Amniotic epithelial cell (primary cell): Measurements from ENCODE around the gene CDH4.

Source experiments
- DNase-seq: peaks from one replicate; pipeline ENCODE4 v3.0.0-alpha.2; 2010; ENCODE audit warnings: low read depth

CDH4 gene

GRCh38 chr20:61865353-61865752 is 613.3 kb downstream of the CDH4 start:
- no peak for DNase-seq

GRCh38 chr20:61866165-61866564 is 614.1 kb downstream of the CDH4 start:
- DNase-seq = no peak

GRCh38 chr20:61868006-61868405 is 615.9 kb downstream of the CDH4 start:
- no peak for DNase-seq

DNA sequence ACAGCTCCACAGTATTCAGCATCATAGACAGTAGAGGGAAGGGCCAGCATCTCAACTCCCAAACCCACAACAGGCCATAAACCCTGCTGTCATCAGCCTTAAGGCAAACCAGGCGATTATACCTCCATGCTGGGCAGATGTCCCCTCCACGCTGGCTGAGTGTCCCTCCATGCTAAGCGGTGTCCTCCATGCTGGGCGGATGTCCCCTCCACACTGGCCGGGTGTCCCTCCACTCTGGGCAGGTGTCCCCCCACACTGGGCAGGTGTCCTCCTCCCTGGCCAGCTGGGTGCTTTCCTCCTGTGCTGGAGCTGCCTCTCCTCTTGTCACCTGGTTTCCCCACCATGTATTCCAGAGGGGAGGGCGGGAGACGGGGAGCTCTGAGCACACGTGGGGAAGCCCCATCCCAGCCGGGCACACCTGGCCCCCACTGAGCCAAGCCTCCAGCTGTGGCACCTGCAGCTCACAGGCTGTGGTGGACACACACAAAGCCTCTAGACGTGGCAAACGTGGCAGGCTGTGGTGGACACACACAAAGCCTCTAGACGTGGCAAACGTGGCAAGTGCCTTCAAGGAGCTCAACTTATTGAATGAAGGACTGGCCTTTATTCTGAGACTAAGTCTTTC is 616.5 kb downstream of the CDH4 start:
- no peak for DNase-seq

- DNase-seq = no peak
These were observed 617.9 kb downstream of the CDH4 start for GRCh38 chr20:61869750-61870507.

- DNase-seq = no peak
These were observed 619.1 kb downstream of the CDH4 start for GRCh38 chr20:61871160-61871559.

DNA sequence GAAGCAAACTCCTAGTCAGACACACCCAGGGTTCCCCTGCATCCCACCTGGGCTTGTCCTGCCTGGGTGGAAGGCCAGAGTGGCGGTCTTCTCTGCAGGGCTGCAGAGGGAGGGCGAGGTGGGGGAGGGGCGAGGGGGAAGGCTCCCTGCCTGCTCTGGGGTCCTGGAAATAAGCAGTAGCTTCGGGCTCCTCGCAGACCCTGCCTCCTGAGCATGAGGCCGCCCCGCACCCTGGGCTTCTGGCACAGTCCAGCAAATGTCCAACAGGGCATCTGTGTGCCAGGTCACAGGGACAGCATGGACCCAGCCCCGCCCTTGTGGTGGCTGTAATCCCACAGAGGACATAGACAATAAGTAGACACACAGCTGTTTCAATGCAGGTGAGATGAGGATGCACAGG is 619.9 kb downstream of the CDH4 start:
- no peak for DNase-seq

GRCh38 chr20:61872371-61872900 is 620.4 kb downstream of the CDH4 start:
- no peak for DNase-seq

DNA sequence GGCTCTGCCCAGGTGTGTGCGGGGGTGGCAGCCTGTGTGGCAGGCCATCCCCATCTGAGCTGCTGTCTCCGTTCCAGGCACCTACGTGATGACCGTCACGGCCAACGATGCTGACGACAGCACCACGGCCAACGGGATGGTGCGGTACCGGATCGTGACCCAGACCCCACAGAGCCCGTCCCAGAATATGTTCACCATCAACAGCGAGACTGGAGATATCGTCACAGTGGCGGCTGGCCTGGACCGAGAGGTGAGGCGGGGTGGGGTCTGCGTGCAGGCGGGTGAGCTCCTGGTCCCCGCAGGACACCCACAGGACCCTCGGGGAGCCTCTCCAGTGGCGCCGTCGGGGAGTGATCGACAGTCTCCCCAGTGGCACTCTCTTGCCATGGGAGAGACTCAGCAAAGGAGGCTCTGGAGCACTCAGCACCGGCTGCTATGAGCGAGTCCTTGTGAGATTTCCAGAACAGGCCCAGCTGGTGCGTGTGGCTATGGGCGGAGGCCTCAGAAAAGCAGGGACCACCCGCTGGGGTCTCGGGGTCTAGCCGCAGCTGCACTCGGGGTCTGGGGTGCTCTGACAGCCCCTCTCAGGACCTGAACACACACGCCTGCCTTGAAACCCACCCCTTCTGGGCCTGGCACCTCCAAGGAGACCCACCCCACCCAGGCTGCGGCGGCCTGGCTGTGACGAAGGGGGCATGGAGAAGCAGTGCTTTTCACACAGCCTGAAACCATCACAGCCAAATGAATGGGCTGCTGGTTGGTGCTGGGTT is 621.8 kb downstream of the CDH4 start:
- no peak for DNase-seq

DNA sequence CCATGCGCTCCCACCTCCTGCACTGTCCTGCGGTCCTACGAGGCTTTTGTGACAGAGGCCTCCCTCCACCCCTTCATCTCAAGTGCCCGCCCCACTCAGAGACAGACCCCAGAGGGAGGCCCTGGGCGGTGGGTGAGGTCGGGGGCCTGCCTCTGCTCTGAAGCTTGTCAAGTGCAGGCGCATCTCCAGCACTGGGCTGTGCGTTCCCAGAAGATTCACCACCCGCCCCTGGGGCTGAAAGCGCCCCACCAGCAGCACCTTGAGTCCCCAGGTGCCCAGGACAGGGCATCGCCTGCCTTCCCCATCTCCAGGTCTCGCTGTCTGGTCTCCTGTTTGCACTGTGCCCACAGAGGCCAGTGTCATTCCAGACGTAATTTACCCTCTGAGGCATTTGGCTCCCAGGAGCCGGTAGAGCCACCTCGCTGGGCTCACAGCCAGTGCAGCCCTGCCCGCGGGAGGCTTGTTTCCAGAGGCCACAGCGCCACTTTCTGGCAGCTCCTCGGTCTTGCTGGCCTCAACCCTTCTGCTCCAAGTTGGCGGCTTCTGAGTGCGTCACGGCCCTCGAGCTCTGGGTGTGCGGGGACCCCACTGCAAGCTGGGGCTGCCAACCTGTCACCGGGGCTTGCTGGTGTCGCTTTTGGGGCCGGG is 622.5 kb downstream of the CDH4 start:
- peak; percentile 17 for DNase-seq

- DNase-seq = no peak
These were observed 623.3 kb downstream of the CDH4 start for GRCh38 chr20:61875221-61875885.

- DNase-seq = no peak
These were observed 623.9 kb downstream of the CDH4 start for GRCh38 chr20:61875996-61876395.

DNA sequence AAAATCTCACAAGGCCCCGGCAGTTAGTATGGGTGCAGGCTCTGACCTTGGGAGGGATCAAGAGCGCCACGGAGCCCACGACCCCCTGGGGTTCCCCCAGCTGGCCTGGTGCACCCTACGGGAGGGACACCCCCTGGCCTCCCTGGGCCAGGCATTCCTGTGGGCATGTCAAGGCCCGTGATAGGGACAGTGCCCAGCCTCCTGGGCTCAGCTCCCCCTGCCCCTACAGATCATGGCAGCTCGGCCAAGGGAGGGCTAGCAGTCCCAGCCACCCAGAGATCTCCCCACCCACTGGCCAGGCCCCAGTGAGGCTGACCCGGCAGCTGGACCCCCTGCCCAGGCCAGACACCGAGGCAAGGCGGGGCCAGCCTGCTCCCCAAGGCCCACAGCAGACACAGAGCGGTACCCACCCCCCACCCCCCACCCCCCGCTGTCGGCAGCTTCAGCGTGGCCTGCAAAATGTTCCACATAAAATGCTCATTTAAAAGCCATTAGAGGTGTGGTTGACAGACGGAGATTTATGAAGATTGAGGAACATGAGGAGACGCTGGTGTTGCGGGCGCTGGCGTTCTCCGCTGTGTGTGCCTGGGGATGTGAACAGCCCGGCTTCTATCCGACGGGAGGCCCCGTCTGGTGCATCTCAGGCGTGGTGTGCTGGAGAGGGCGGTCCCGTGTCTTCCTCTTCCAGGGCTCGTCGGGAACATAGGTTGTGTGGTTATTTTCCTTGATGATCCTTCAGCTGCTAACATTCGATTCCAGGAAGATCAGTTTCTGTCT is 625.1 kb downstream of the CDH4 start:
- no peak for DNase-seq

DNA sequence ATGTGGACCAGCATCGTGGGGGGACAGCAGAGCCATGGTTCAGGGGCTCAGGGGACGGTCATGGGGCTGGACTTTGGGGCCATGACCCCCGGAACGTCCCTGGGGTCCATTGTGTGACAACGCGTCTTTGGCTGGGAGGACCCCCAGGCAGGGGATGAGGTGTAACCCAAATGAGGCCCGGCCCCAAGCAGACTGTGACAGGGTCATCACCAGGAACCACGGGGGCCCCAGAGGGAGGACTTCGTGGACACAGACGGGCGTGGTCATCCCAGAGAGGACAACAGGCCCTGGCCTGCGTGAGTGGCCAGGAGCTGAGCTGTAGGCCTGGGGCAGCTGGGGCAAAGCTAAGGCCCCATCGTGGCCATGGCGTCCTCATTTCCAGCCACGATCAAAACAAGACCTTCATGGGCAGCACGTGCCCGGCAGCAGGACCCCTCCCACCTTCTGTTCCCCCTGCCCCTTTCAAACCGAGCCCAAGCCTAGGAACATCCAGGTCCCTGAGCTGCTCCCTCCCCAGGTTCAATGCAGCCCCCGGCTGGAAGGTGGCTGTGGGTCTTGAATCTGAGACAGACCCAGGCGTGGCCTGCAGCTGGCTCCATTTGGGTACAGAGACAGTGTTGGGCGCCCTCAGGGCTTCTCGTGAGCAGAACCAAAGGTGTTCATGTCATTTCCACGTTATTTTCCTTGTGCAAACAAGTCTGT is 625.9 kb downstream of the CDH4 start:
- no peak for DNase-seq

DNA sequence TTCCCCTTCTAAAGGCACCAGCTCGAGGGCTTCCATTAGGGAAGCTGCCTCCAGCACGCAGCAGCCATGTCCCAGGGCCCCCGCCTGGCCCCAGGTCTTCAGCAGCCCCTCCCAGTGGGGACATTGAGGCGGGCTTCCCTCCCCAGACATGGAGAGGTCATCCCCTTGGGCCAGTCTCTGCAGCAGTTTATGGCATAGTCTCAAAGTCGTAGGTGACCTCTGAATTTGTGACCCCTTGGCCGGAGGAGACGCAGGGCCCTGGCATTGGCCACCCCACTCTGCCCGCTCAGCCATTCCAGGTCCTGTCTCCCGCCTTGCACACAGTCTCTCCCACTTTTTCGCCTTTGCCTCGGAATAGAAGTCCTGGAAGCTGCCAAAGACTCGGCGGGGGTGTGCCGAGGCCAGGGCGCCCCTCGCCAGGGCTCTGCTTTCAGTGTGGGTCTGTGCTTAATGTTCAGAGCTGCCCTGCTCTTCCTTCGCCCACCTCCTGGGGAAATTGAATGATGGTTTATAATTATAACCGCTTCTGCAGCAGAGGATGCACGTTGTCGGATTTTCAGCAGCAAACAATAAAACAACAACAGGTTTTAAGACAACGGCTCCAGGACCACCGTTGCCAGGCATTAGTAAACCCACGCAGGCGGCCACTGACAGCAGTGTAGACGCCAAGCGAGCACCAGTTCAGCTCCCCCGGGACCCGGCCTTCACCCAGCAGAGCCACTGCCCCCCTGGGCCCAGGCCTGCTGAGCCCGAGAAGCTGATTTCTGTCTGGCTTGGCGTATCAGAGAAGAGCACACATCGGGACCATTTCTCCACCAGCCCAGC is 626.6 kb downstream of the CDH4 start:
- no peak for DNase-seq

GRCh38 chr20:61879303-61879620 is 627.2 kb downstream of the CDH4 start:
- no peak for DNase-seq

- DNase-seq = no peak
These were observed 627.6 kb downstream of the CDH4 start for GRCh38 chr20:61879694-61880093.

DNA sequence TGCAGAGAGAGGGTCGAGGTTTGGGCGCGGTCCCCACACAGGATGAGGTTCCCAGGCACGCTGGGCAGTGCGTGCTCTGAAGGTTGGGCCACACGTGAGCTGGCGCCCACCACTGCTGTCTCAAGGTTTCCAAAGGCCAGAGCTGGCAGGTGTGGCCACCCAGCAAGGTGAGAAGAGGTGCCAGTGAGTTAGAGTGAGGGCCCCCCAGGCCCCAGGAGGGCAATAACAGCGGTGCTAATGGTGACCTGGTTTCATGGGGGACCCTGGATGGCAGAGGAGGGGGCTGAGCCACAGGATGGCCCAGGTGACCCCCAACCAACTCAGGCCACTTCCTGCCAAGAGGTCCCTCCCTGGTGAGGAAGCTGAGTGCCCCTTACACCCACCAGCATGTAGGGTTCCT is 628.6 kb downstream of the CDH4 start:
- no peak for DNase-seq

DNA sequence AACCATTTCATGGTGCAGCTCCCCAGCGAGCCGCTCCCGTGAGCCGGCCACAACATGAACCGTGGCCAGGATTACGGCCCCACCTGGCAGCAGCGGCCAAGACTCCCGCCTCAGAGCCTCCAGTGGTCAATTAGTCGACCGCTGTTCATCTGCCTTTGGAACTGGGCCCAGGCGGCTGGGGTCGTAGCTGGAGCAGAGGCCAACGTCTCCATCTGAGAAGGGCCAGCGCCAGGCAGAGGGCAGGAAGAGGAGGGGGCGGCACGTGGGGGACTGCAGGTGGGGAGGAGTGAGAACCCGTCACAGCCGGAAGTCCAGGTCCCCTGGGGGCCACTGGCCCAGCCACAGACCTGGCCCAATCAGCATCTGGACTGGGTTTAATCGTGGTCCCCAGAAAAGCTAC is 629.4 kb downstream of the CDH4 start:
- DNase-seq = no peak

DNA sequence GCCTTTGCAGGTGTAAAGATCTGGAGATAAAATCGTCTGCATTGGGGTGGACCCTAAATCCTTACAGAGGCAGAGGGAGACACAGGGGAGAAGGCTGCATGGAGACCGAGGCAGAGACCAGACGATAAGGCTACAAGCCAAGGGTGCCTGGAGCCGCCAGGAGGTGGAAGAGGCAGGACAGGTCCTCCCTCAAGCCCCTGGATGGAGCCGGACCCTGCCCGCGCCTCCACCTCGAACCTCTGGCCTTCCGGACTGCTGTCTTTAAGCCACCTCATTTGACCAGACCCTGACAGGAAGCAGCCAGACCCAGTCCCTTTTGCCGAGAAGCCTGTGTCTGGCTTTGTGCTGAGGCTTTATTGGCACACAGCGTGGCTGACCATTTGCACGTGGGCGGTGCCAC is 629.8 kb downstream of the CDH4 start:
- DNase-seq = no peak
